SJCRH30 (cell line): ENCODE measurements around the gene DTL. TPM values are rescaled to one million over a fixed set of nuclear protein-coding genes. Genes with fewer than 3 reads are reported as not detected.
A peak's percentile ranks its signal among the peaks of the same experiment; 100 is the strongest.

ENCODE experiments used
- DNase-seq, 2 experiments: peaks; one replicate each; pipeline ENCODE4 v3.0.0-alpha.2; 2015 to 2020
- H3K27ac ChIP-seq: fragments of 250-450 bp; sonication (Bioruptor Pico); 2 replicates; pipeline ENCODE4 v1.5.1; 2020; ENCODE audit warnings: mild to moderate bottlenecking, moderate library complexity
- H3K27me3 ChIP-seq: fragments of 250-450 bp; sonication (Bioruptor Pico); 2 replicates; pipeline ENCODE4 v1.5.1; 2020; ENCODE audit warnings: mild to moderate bottlenecking, moderate library complexity
- H3K36me3 ChIP-seq: fragments of 250-450 bp; sonication (Bioruptor Pico); 2 replicates; pipeline ENCODE4 v1.5.1; 2020; ENCODE audit warnings: mild to moderate bottlenecking, moderate library complexity
- H3K4me1 ChIP-seq: fragments of 250-450 bp; sonication (Bioruptor Pico); 2 replicates; pipeline ENCODE4 v1.5.1; 2020; ENCODE audit warnings: mild to moderate bottlenecking, moderate library complexity
- H3K4me3 ChIP-seq: fragments of 250-450 bp; sonication (Bioruptor Pico); 2 replicates; pipeline ENCODE4 v1.5.1; 2020; ENCODE audit warnings: mild to moderate bottlenecking, moderate library complexity
- H3K9me3 ChIP-seq: fragments of 250-450 bp; sonication (Bioruptor Pico); replicated peaks from 2 replicates; pipeline ENCODE4 v1.5.1; 2020; ENCODE audit warnings: mild to moderate bottlenecking, moderate library complexity
- total RNA-seq: library from RNA; depleted of rRNA; stranded (reverse); fragments of >200 nt; shearing (Covaris generic); gene quantifications from 2 replicates; pipeline ENCODE4 v1.2.3, GENCODE V29; 2014

DTL gene
- total RNA-seq, 1 experiment from 2014 or later, result 81.8 TPM

DNA sequence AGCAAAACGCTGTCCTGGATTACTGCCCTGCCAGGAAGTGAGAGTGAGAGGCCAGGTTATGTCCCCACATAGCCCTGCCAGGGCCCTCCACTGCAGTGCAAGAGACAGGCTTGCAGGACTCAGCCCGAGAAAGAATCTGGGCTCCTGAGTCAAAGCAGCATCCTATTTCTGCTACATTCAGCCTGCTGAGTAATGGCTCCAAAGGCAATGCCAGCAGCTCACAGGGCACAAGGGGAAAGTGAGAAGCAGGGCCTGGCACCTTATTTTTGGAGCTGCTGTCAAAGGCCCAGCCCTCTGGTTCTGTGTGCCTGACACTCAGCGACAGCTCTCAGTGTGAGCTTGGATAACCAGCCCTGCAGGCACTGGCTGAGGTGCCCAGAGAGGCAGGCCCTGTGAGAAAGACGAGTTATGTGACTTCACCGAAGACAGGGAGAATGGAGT lies 83.9 kb downstream of the DTL start:
- Histone ChIP-seq H3K9me3 (peaks cover 3% of the 10 kb centered on the region; the same call in 1 of the 2 replicates), H3K27me3 (no peaks in the 10 kb centered on the region), H3K36me3 (peaks cover 6% of the 10 kb centered on the region; the same call in 1 of the 2 replicates), H3K4me3 (no peak overlapping the region), H3K4me1 (no peaks in the 10 kb centered on the region), H3K27ac (no peak overlapping the region)
- no peak for DNase-seq

DNA sequence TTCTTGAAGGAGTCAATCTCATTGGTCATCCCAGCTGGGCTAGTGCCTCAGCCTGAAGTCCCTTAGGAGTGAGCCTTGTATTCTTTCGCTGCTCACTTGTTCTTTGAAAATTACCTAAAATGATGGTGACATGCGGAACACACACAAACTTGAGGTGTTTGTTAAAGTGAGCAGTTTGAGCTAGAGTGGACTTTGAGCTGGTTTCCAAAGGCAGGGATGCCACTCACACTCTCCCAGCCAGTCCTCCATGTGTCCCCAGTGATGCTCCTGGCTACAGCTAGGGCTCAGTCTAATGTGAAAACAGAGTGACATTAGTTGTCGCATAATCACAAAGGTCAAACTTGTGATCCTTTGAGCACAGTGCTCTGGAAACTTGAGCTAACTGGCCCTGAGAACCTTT lies 84.3 kb downstream of the DTL start:
- no peaks in the 10 kb centered on the region for H3K4me1 ChIP-seq
- H3K9me3 ChIP-seq, result peaks cover 3% of the 10 kb centered on the region; the same call in 1 of the 2 replicates
- DNase-seq, result no peak
- H3K27ac ChIP-seq, result no peak overlapping the region
- H3K27me3 ChIP-seq, result no peaks in the 10 kb centered on the region
- peaks cover 6% of the 10 kb centered on the region; the same call in 1 of the 2 replicates for H3K36me3 ChIP-seq
- H3K4me3 ChIP-seq, result no peak overlapping the region

DNA sequence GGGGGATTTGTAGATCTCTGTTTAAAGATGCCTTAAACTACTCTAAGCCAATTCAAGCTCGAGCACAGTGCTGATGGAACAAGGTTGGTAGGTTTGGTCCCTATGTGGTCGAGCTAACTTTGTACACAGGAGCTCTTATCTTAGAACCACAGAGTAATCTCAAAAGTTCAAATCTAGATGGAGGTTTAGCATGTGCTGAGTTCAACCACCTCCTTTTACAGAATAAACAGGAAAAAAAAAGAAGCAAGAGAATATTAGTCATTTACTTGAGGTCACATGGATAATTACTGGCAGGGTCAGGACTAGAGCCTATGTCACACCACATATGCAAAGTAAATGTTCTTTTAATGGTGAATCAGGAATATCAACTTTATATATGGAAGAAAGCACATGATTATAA lies 86.2 kb downstream of the DTL start:
- DNase-seq, result no peak
- Histone ChIP-seq H3K27ac (no peak overlapping the region), H3K27me3 (no peaks in the 10 kb centered on the region)

DNA sequence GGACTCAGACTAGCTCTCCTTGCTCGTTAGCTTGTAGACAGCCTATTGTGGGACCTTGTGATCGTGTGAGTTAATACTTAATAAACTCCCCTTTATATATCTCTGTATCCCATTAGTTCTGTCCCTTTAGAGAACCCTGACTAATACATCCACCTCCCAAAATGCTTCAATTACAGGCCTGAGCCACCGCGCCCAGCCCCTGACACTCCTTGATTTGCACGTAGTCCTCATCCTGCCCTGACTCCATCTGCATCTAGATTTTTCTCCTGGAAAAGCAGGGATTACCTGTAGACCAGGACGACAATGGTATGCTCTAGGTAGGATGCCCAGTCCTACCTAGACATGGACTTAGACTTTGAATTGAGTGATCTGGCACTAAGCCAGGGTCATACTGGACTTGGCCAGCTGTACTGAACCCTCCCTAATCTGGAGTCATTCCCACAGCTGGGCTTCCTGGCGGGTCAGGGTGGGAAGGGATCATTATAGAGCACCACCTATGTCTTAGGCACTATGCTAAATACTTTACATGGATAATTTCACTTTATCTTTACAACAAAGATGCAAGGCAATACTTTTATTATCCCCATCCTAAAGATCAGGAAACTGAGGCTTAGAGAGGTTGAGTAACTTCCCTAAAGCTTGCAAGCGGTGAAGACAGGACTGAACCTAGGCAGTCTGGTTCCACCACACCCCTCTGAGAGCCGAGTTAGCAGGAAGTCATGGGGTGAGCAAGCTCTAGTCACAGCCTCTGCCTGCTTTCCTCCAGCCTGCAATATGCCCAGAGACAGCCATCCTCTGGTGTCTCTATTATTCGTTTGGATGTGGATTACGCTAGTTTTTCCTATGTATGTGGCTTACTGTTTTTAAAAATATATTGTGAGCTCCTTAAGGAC lies 89.4 kb downstream of the DTL start:
- Histone ChIP-seq H3K27me3 (no peaks in the 10 kb centered on the region), H3K4me1 (no peaks in the 10 kb centered on the region), H3K36me3 (no peaks in the 10 kb centered on the region; the same call in 1 of the 2 replicates), H3K4me3 (no peak overlapping the region), H3K9me3 (peaks cover 3% of the 10 kb centered on the region; the same call in 1 of the 2 replicates), H3K27ac (no peak overlapping the region)
- DNase-seq, result peak in 1 of 2 experiments; percentile 20

More for the DNA sequence above, 86.2 kb downstream of the DTL start:
- H3K4me3 ChIP-seq, result no peak overlapping the region
- H3K4me1 ChIP-seq, result no peaks in the 10 kb centered on the region
- peaks cover 3% of the 10 kb centered on the region; the same call in 1 of the 2 replicates for H3K9me3 ChIP-seq
- H3K36me3 ChIP-seq, result 0 out of 2 replicates have a peak, but pooled peaks cover under 1% of the 10 kb centered on the region

DNA sequence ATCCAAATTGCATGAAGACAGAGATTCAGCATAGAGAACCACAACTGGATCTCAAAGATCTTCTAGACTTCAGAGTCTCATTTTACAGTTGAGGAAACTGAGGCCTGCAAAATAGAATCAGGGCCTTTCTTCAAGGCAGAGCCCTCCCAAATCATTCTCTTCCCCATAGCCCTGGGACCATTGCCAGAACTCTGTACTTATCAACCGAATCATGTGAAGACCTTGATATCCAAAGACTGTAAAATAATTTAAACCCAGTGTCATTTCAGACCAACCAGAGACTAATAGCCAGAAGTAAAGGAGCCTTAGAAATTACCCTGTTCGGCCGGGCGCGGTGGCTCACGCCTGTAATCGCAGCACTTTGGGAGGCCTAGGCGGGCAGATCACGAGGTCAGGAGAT lies 90.1 kb downstream of the DTL start:
- Histone ChIP-seq H3K4me3 (no peak overlapping the region), H3K27ac (no peak overlapping the region), H3K4me1 (no peaks in the 10 kb centered on the region), H3K27me3 (no peaks in the 10 kb centered on the region), H3K36me3 (no peaks in the 10 kb centered on the region; the same call in 1 of the 2 replicates), H3K9me3 (peaks cover 3% of the 10 kb centered on the region; the same call in 1 of the 2 replicates)
- no peak for DNase-seq

DNA sequence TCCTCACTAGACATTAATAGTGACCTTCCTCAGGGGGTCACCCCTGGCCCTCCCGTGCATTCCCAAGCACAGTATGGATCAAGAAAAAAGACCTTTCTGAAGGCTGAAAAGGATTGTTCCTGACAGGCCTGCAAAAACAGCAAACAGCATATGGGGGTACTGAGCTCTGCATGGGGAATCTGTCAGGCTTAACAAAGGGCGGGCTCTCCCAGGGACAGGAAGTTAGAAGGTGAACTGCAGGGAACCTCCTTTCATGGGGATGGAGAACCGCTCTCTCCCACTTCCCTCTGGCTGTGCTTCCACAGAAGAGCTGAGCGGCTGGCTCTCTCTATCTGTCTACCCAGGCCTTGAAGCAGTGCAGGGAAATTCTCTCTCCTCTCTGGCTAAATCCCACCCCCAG lies 91.7 kb downstream of the DTL start:
- H3K4me3 ChIP-seq, result no peak overlapping the region
- H3K9me3 ChIP-seq, result no peaks in the 10 kb centered on the region; the same call in 1 of the 2 replicates
- H3K4me1 ChIP-seq, result no peaks in the 10 kb centered on the region
- H3K27me3 ChIP-seq, result no peaks in the 10 kb centered on the region
- H3K27ac ChIP-seq, result no peak overlapping the region
- no peaks in the 10 kb centered on the region; the same call in 1 of the 2 replicates for H3K36me3 ChIP-seq
- no peak for DNase-seq

DNA sequence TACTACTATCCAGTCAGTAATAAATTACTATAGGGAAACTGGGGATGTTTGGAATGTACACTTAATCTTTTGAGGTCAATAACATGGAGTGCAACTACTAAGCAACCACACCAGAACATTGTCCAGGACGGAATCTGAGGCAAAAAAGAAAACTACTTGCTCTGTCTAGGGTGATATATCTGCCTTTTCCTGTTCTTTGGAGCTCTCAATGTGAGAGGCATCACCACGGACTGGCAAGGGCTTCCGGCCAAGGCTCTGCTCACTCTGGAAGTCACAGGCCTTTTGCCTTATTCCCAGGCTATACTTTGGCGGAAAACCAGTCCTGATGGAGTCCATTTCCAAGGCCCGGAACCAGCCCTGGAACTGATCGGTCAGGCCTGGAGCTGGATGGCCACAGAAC lies 94.2 kb downstream of the DTL start:
- H3K27me3 ChIP-seq, result no peaks in the 10 kb centered on the region
- H3K27ac ChIP-seq, result no peak overlapping the region
- H3K4me3 ChIP-seq, result no peak overlapping the region
- no peaks in the 10 kb centered on the region for H3K4me1 ChIP-seq
- H3K9me3 ChIP-seq, result peaks cover 4% of the 10 kb centered on the region
- H3K36me3 ChIP-seq, result no peaks in the 10 kb centered on the region; the same call in 1 of the 2 replicates
- DNase-seq, result no peak

DNA sequence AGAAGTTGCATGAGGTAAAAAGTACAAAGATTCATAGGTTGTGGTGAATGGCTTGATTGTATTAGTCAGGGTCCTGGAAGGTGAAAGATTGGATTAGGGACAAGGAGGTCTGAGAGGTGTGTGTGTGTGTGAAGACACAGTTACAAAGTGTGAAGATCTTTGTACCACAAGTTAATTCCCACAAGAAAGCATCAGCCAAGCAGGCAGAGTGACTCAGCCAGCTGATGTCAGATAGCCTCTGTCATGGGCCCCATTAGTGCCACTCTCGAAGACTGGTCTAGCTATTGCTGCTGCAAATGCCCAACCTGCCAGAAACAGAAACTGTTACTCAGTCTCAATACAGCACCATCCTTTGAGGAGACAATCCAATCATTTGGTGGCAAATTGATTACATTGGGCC lies 96.5 kb downstream of the DTL start:
- Histone ChIP-seq H3K4me1 (no peaks in the 10 kb centered on the region), H3K9me3 (peaks cover 5% of the 10 kb centered on the region), H3K36me3 (no peaks in the 10 kb centered on the region; the same call in 1 of the 2 replicates), H3K27ac (no peak overlapping the region), H3K4me3 (no peak overlapping the region), H3K27me3 (no peaks in the 10 kb centered on the region)
- no peak for DNase-seq

DNA sequence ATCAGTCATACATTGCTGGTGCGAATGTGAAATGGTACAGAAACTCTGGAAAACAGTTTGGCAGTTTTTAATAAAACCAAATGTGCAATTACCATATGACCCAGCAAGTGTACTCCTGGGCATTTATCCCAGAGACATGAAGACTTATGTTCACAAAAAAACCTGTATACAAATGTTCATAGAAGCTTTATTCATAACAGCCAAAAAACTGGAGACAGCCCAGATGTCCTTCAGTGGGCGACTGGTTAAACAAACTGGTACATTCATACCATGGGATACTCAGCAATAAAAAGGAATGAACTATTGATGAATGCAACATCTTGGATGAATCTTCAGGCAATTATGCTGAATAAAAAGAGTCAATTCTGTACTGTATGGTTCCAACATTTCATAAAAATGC lies 97.8 kb downstream of the DTL start:
- Histone ChIP-seq H3K4me3 (no peak overlapping the region), H3K27ac (no peak overlapping the region), H3K27me3 (no peaks in the 10 kb centered on the region), H3K4me1 (no peaks in the 10 kb centered on the region), H3K36me3 (no peaks in the 10 kb centered on the region; the same call in 1 of the 2 replicates), H3K9me3 (peaks cover 5% of the 10 kb centered on the region)
- no peak for DNase-seq

DNA sequence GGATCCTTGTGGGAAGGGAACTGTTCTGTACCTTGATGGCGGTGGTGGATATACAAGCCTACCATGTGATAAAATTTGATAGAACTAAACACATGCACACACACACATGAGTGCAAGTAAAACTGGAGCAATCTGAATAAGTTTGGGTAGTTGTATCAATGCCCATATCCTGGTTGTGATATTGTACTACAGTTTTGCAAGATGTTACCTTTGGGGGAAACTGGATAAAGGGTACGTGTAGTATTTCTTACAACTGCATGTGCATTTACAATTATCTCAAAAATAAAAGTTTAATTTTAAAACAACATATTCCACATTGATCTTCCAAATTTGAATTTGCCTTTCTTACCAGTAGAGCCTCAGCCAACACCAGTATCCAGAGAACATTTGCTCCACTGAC lies 99.6 kb downstream of the DTL start:
- Histone ChIP-seq H3K4me3 (no peak overlapping the region), H3K27ac (no peak overlapping the region), H3K4me1 (peaks cover 6% of the 10 kb centered on the region), H3K36me3 (no peaks in the 10 kb centered on the region), H3K9me3 (peaks cover 5% of the 10 kb centered on the region; the same call in 1 of the 2 replicates), H3K27me3 (no peaks in the 10 kb centered on the region)
- no peak for DNase-seq

DNA sequence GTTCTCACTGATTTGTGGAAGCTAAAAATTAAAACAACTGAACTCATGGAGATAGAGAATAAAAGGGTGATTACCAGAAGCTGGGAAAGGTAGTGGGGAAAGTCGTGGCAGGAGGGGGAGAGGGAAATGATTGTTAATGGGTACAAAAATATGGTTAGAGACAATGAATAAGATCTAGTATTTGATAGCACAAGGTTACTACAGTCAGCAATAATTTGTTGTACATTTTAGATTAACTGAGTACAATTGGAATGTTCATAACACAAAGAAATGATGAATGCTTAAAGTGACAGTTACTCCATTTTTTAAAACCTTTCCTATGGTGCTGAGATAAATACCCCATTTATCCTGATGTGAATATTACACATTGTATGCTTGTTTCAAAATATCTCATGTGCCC lies 102.3 kb downstream of the DTL start:
- peaks cover 6% of the 10 kb centered on the region for H3K4me1 ChIP-seq
- no peak for DNase-seq
- no peak overlapping the region for H3K27ac ChIP-seq
- H3K9me3 ChIP-seq, result peaks cover 5% of the 10 kb centered on the region; the same call in 1 of the 2 replicates
- no peak overlapping the region for H3K4me3 ChIP-seq
- no peaks in the 10 kb centered on the region for H3K36me3 ChIP-seq
- H3K27me3 ChIP-seq, result no peaks in the 10 kb centered on the region

DNA sequence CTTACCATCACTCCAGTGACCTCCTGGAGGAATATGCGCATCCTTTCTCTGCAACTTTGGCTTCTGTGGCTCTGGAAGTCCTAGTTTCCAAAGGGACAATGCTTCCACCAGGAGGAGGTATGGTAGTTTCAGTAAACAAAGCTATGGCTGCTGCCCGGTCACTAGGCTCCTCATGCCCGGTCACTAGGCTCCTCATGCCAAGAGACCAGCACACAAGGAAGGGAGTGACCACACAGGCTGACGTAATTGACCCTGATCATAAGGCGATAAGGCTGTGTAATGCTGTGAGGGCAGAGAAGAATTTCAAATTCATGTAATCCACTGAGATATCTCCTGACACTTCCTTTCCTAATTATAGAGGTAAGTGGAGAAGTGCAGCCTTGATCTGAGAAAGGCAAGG lies 102.9 kb downstream of the DTL start:
- Histone ChIP-seq H3K36me3 (no peaks in the 10 kb centered on the region), H3K27ac (no peak overlapping the region), H3K4me3 (no peak overlapping the region), H3K27me3 (no peaks in the 10 kb centered on the region), H3K9me3 (peaks cover 5% of the 10 kb centered on the region; the same call in 1 of the 2 replicates), H3K4me1 (peaks cover 6% of the 10 kb centered on the region)
- DNase-seq, result no peak

DNA sequence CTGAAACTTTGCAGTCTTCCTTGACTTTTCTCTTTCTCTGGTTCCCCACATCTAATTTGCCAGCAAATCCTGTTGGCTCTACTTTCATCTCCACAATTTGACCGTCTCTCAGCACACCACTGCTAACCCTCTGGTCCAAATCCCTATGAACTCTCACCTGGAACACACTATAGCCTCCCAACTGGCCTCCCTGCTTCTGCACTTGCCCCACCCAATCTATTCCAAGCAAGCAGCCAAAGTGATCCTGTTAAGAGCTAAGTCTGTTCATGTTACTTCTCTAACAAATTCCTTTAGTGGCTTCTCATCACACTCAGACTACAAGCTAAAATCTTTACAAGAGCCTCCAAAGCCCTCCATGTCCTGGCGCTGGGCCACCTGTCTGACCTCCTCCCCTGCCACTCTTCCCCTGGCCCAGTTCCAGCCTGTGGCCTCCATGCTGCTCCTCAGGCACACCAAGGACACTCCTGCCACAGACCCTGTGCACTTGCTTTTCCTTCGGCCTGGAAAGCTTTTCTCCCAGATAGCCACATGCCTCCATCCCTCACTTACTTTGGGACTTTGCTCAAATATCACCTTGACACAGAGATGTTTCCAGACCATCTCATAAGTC lies 104.1 kb downstream of the DTL start:
- Histone ChIP-seq H3K27me3 (no peaks in the 10 kb centered on the region), H3K9me3 (peaks cover 2% of the 10 kb centered on the region; the same call in 1 of the 2 replicates), H3K27ac (no peak overlapping the region), H3K4me3 (no peak overlapping the region), H3K36me3 (no peaks in the 10 kb centered on the region), H3K4me1 (peaks cover 6% of the 10 kb centered on the region)
- peak; percentile 75 to 77 for DNase-seq

DNA sequence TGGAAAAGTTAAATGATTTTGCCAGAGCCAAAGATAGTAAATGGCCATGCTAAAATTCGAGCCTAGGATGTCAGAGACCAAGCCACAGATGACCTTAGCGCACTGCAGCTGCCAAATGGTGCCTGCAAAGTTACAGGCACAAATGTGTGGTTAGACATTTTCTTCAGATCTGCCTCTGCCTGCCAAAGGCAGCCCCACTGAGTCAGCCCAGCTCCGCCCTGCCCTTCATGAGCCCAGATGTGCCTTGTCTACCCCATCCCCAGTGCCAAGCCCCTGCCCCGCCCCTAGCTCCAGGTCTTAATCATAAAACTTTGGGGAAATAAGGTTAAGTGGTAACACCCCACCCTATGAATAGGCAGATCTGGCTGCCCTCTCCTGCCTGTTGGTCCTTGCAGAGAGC lies 105.9 kb downstream of the DTL start:
- no peaks in the 10 kb centered on the region for H3K9me3 ChIP-seq
- H3K4me3 ChIP-seq, result no peak overlapping the region
- DNase-seq, result no peak

More for the DNA sequence above, 105.9 kb downstream of the DTL start:
- Histone ChIP-seq H3K27me3 (no peaks in the 10 kb centered on the region), H3K4me1 (peaks cover 6% of the 10 kb centered on the region), H3K36me3 (no peaks in the 10 kb centered on the region), H3K27ac (no peak overlapping the region)
